ENCODE measurements around the gene CNNM1. TPM values are rescaled to one million over a fixed set of nuclear protein-coding genes. Genes with fewer than 3 reads are reported as not detected.

The CNNM1 gene
- total RNA-seq, 1 donor from 2014 or later = 0.22 TPM

GRCh38 chr10:99433378-99434020, 104.3 kb downstream of the CNNM1 start:
- no peak for DNase-seq (ENCODE audit: low spot score)
- intact Hi-C loops (cut with DNase I) = loop anchor here (5.0 kb wide), 1 partner anchor 41 kb away; no protein-coding TSS in a partner anchor

GRCh38 chr10:99435986-99436638, 107.0 kb downstream of the CNNM1 start:
- intact Hi-C loops (cut with DNase I) = loop anchor here (2.0 kb wide), 1 partner anchor 175 kb away; no protein-coding TSS in a partner anchor
- DNase-seq (ENCODE audit: low spot score) = no peak

- intact Hi-C loops (cut with DNase I) = no loop called here
- DNase-seq (ENCODE audit: low spot score) = no peak
Measured at GRCh38 chr10:99438890-99439289, 109.7 kb downstream of the CNNM1 start.

GRCh38 chr10:99442394-99442793, 113.2 kb downstream of the CNNM1 start:
- intact Hi-C loops (cut with DNase I) = no loop called here
- no peak for DNase-seq (ENCODE audit: low spot score)

DNA sequence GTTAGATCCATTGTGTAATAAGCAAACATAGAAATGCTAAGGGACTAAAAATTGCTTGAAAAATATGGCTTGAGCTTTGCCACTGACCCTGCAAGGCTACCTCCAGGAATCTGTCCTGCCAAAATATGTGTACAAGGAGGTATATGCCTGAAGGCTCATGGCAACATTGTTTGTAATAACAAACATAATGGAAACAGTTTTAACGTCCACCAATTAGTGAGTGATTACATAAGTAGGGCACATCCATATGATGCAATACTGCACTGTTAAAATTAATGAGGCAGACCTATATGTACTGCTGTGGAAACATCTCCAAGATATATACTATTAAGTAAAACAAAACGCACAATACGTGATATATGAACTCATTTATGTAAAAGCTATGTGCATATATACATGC, 114.3 kb downstream of the CNNM1 start:
- intact Hi-C loops (cut with DNase I) = no loop called here
- no peak for DNase-seq (ENCODE audit: low spot score)

Other genes with a start within 250 kb of the CNNM1 start
- 0.16 TPM for gene HPSE2, start 93.5 kb upstream of the CNNM1 start, total RNA-seq
- 390 TPM for gene GOT1, start 101.3 kb downstream of the CNNM1 start, total RNA-seq
- not detected for gene NKX2-3, start 203.6 kb downstream of the CNNM1 start, total RNA-seq

Measured in cardiac septum (tissue), 1 donor.